Sigmoid colon (tissue), 4 donors: Measurements from ENCODE around the gene CISD3.

Source experiments
- EP300 ChIP-seq, 4 donors: sonication (generic); formaldehyde crosslinking; IDR thresholded peaks; one replicate each; pipeline ENCODE4 v1.6.1; 2017; ENCODE audit warnings: antibody characterized with exemption in 4 of 4
- POLR2A ChIP-seq, 2 donors: fragments of 450-650 bp; IDR thresholded peaks; one replicate each; pipeline ENCODE4 v1.6.1; 2016; ENCODE audit warnings: antibody characterized with exemption in 2 of 2, mild to moderate bottlenecking in 2 of 2, moderate library complexity in 2 of 2
- POLR2AphosphoS5 ChIP-seq, 4 donors: sonication (generic); formaldehyde crosslinking; IDR thresholded peaks; one replicate each; pipeline ENCODE4 v1.6.1; 2017; ENCODE audit warnings: antibody characterized with exemption in 4 of 4
- TF ChIP-seq, protein P1 (sequence below), 4 experiments: fragments of 450-650 bp in 3 of 4; fragments of 200-600 bp in 1 of 4; IDR thresholded peaks; one replicate each; pipeline ENCODE4 v1.5.1; 2016 to 2019; ENCODE audit warnings: antibody characterized with exemption in 4 of 4, mild to moderate bottlenecking in 3 of 4, moderate library complexity in 2 of 4

- TF ChIP-seq, protein P1, sequence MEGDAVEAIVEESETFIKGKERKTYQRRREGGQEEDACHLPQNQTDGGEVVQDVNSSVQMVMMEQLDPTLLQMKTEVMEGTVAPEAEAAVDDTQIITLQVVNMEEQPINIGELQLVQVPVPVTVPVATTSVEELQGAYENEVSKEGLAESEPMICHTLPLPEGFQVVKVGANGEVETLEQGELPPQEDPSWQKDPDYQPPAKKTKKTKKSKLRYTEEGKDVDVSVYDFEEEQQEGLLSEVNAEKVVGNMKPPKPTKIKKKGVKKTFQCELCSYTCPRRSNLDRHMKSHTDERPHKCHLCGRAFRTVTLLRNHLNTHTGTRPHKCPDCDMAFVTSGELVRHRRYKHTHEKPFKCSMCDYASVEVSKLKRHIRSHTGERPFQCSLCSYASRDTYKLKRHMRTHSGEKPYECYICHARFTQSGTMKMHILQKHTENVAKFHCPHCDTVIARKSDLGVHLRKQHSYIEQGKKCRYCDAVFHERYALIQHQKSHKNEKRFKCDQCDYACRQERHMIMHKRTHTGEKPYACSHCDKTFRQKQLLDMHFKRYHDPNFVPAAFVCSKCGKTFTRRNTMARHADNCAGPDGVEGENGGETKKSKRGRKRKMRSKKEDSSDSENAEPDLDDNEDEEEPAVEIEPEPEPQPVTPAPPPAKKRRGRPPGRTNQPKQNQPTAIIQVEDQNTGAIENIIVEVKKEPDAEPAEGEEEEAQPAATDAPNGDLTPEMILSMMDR (IDR thresholded peaks at IDR 0.05) = no peak
- TF ChIP-seq EP300 (IDR thresholded peaks at IDR 0.05) (no peak), POLR2AphosphoS5 (IDR thresholded peaks at IDR 0.05) (no peak), POLR2A (IDR thresholded peaks at IDR 0.05) (no peak)
Measured at GRCh38 chr17:38709104-38709820, 20.9 kb upstream of the CISD3 start.
